Pancreas (tissue), 10 donors: Measurements from ENCODE around the gene WIZ. TPM values are rescaled to one million over a fixed set of nuclear protein-coding genes. Genes with fewer than 3 reads are reported as not detected.
A peak's percentile ranks its signal among the peaks of the same experiment; 100 is the strongest.
"Not testable (repeated sequence)": the region's sequence is repeated elsewhere in the genome, so short reads cannot be mapped to it uniquely, and the experiment has no call there.

ENCODE experiments used
- ATAC-seq, 4 donors: fragments of 200-7000 bp; cut with Tn5 transposase; one replicate each; pipeline versions ENCODE4 v1.8.0 to v1.9.1; 2020; ENCODE audit warnings: mild to moderate bottlenecking in 4 of 4, moderate library complexity in 4 of 4
- DNase-seq, 6 donors: peaks; one replicate each; pipeline ENCODE4 v3.0.0-alpha.2; 2020
- FAIRE-seq: peaks from 2 replicates; lab custom pipeline; 2012; peaks lifted over from hg19 to GRCh38; lab: Jason Lieb, UNC
- H3K27ac ChIP-seq, 4 donors: fragments of 200-600 bp; sonication (generic); 1 replicate in 3 of 4; 2 replicates in 1 of 4; pipeline versions ENCODE4 v1.5.0 to v1.8.0; 2020
- H3K27me3 ChIP-seq, 4 donors: fragments of 200-600 bp; one replicate each; pipeline ENCODE4 v1.8.0; 2021
- H3K36me3 ChIP-seq, 3 donors: fragments of 200-600 bp; sonication (generic) in 1 of 3; one replicate each; pipeline versions ENCODE4 v1.5.0 to v1.8.0; 2020 to 2021
- H3K4me1 ChIP-seq, 3 donors: fragments of 200-600 bp; one replicate each; pipeline ENCODE4 v1.8.0; 2021
- H3K4me3 ChIP-seq, 4 donors: fragments of 200-600 bp; sonication (generic) in 2 of 4; one replicate each; pipeline versions ENCODE4 v1.5.0 to v1.8.0; 2020 to 2021
- H3K9me3 ChIP-seq, 4 donors: fragments of 200-600 bp; one replicate each; pipeline ENCODE4 v1.8.0; 2021
- CTCF ChIP-seq, 4 donors: fragments of 200-600 bp; sonication (generic) in 3 of 4; IDR thresholded peaks; one replicate each; pipeline versions ENCODE4 v1.5.0 to v1.8.0; 2021; ENCODE audit warnings: antibody characterized with exemption in 4 of 4
- WGBS, 2 donors: extraction: QIAGEN DNeasy Blood & Tissue Kit; methylation state at CpG; one replicate each; pipeline ENCODE4 v1.1.7; 2013; 5-methylcytosine and 5-hydroxymethylcytosine counted together
- intact Hi-C, 3 donors: fragments of 100-400 bp; cut with DNase I; formaldehyde crosslinking; loops; one replicate each; pipeline versions ENCODE4 v1.11.1 to v1.14.2; 2022
- polyA plus RNA-seq, 2 donors: library from polyadenylated mRNA; stranded (reverse); fragments of 200-250 nt; gene quantifications; one replicate each; pipeline ENCODE4 v1.2.3, GENCODE V29; 2013
- total RNA-seq, 6 donors: library from RNA; stranded (reverse); fragmentation: NEBNext Ultra II Directional in 4 of 6; extraction: Animal tissue kit (Norgen Biotek cat#: 25700) in 4 of 6; gene quantifications; one replicate each; pipeline versions ENCODE4 v1.2.1 to v1.2.4, GENCODE V29; 2021 to 2023
- donor health status: healthy with polysubstance abuse.
- donor health status: DM: no; HTN: no; CAD: no; lungs with moderate emphysema.
- donor health status: DM: no; HTN: no; CAD: no.
- donor health status: control.
- donor health status: control.
- donor health status: Bipolar disorder and iron deficiency.
- donor health status: DM: yes; HTN: yes; CAD: no.
- donor health status: DM: no; HTN: no; CAD: no.
- donor health status: DM: no; HTN: no; CAD: no.
- donor health status: DM: yes; HTN: yes; CAD: no.

Gene WIZ
- total and polyA plus RNA-seq, 8 donors: 11.0 to 23.2 (median 16.0) TPM

DNA sequence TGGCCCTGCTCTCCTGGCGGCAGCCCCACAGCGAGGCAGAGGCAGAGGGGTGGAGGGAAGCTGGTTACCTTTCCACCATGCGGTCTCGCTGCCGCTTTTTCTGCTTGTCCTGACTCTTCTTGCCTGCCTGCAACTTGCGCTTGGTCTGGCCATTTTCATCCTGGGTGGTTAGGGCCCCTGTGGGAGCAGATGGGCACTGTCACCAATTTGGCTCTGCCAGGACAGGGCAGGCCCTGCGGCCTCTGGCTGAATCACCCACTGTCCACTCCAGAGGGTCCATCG lies 50.6 kb downstream of the WIZ start:
- 88 to 95% methylated on average over 7 to 8 of the region's 8 CpGs for WGBS, 2 donors
- Histone ChIP-seq H3K4me1 (no peaks in the 10 kb centered on the region), H3K9me3 (no peaks in the 10 kb centered on the region), H3K27ac (no peak overlapping the region), H3K27me3 (no peaks in the 10 kb centered on the region), H3K36me3 (peaks cover 8 to 51% (median 42%) of the 10 kb centered on the region in 3 donors), H3K4me3 (no peak overlapping the region)
- intact Hi-C loops: no loop called here
- ATAC-seq: no peak
- no peak for TF ChIP-seq CTCF (IDR thresholded peaks at IDR 0.05)
- no peak for FAIRE-seq
- DNase-seq: no peak

GRCh38 chr19:15398501-15399233 lies 51.1 kb downstream of the WIZ start:
- Histone ChIP-seq H3K27me3 (no peaks in the 10 kb centered on the region), H3K9me3 (no peaks in the 10 kb centered on the region), H3K36me3 (peaks cover 8 to 51% (median 42%) of the 10 kb centered on the region in 3 donors), H3K4me1 (no peaks in the 10 kb centered on the region), H3K27ac (no peak overlapping the region), H3K4me3 (no peak overlapping the region)
- FAIRE-seq (no peak), DNase-seq (peak in 1 of 6 donors; percentile 73), ATAC-seq (peak in 3 of 4 donors; percentile 9 to 21 (median 17))
- WGBS, 2 donors: 89 to 92% methylated on average over 49 to 50 of the region's 50 CpGs
- intact Hi-C loops: no loop called here
- TF ChIP-seq CTCF (IDR thresholded peaks at IDR 0.05): no peak

DNA sequence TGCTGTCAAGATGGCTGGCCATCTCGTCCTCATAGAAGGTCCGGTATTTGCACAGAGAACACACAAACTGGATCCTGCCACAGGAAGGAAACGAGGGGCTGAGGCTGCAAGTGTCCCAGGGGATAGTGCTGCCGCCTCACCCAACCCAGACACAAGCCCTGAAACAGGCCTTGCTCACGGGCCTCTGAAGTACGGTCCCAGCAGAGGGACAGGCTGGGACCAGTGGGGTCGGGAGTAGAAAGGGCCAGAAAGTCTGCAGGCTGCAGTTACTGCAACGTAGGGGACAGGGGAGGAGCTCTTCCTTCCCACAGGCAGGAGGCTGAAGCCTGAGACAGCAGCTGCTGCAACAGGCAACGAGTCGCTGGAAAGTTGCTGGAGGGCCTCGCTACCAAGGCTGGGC lies 52.0 kb downstream of the WIZ start:
- peaks cover 8 to 51% (median 42%) of the 10 kb centered on the region in 3 donors for H3K36me3 ChIP-seq
- intact Hi-C loops: no loop called here
- no peak for TF ChIP-seq CTCF (IDR thresholded peaks at IDR 0.05)

DNA sequence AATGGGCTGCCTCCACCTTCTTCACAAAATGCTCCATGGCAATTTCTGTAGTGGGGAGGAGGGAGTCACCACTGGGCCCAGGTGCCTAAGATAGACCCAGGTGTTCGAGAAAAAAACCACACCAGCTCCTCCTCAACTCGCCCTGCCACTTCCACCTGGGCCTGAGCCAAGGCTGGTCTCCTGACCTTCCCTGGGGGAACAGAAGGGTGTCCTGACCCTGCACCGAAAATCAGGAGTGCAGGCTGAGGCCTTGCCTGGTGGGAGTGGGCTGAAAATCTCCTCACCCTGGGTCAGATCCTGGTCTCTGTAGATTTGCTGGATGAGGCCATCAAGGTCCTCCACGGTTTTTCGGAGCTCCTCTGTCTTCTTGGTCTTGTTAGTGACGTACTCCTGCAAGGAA lies 52.5 kb downstream of the WIZ start:
- Histone ChIP-seq H3K4me3 (no peak overlapping the region), H3K9me3 (no peaks in the 10 kb centered on the region), H3K4me1 (no peaks in the 10 kb centered on the region), H3K36me3 (peaks cover 8 to 52% (median 45%) of the 10 kb centered on the region in 3 donors), H3K27me3 (no peaks in the 10 kb centered on the region), H3K27ac (no peak overlapping the region)
- intact Hi-C loops: no loop called here
- WGBS, 2 donors: 80 to 81% methylated on average over 6 of the region's 6 CpGs
- DNase-seq (no peak), ATAC-seq (no peak), FAIRE-seq (no peak)
- no peak for TF ChIP-seq CTCF (IDR thresholded peaks at IDR 0.05)

More for the DNA sequence above, 52.0 kb downstream of the WIZ start:
- no peak for DNase-seq
- no peaks in the 10 kb centered on the region for H3K4me1 ChIP-seq
- no peaks in the 10 kb centered on the region for H3K27me3 ChIP-seq
- no peak overlapping the region for H3K4me3 ChIP-seq
- 83 to 88% methylated on average over 11 of the region's 11 CpGs for WGBS, 2 donors
- no peaks in the 10 kb centered on the region for H3K9me3 ChIP-seq
- H3K27ac ChIP-seq: no peak overlapping the region
- no peak for ATAC-seq
- FAIRE-seq: no peak

DNA sequence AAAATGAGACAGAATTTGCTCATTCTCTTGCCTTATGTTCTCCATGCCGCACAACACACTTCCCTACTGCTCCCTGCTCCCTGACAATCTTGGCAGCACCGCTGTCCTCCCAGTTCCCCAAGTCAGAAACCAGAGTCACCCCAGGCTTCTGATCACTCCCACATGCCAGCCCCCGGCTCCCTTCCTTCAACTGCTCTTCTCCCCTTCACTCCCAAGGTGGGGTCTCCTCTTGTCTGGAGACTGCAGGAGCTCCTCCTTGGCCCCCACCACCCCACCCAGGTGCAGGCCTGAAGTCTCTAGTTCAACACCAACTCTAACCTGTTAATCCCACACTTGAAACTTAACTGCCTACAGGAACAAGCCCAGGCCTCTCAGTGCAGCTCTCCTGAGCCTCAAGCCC lies 53.3 kb downstream of the WIZ start:
- H3K27me3 ChIP-seq: no peaks in the 10 kb centered on the region
- ATAC-seq: no peak
- no peaks in the 10 kb centered on the region for H3K4me1 ChIP-seq
- H3K27ac ChIP-seq: no peak overlapping the region
- TF ChIP-seq CTCF (IDR thresholded peaks at IDR 0.05): no peak
- no peak for FAIRE-seq
- 97 to 98% methylated on average over 3 of the region's 3 CpGs for WGBS, 2 donors
- no peaks in the 10 kb centered on the region for H3K9me3 ChIP-seq
- intact Hi-C loops: no loop called here
- peaks cover 8 to 58% (median 50%) of the 10 kb centered on the region in 3 donors for H3K36me3 ChIP-seq
- H3K4me3 ChIP-seq: no peak overlapping the region
- no peak for DNase-seq

DNA sequence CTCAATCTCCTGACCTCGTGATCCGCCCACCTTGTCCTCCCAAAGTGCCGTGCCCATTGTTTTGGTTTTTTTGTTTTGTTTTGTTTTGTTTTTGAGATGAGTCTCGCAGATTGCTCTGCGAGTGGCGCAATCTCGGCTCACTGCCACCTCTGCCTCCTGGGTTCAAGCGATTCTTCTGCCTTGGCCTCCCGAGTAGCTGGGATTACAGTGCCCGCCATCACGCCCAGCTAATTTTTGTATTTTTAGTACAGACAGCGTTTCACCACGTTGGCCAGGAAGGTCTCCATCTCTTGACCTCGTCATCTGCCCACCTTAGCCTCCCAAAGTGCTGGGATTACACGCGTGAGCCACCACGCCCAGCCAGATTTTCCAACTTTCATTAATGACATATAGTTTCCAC lies 54.5 kb downstream of the WIZ start:
- H3K27ac ChIP-seq, H3K9me3 ChIP-seq, intact Hi-C loops, DNase-seq, H3K4me3 ChIP-seq, ATAC-seq, H3K4me1 ChIP-seq, FAIRE-seq, H3K27me3 ChIP-seq: not testable (repeated sequence)
- peaks cover 8 to 47% (median 46%) of the 10 kb centered on the region in 3 donors for H3K36me3 ChIP-seq
- WGBS, 2 donors: 94 to 95% methylated on average over 17 of the region's 17 CpGs
